Neuronal stem cell (in vitro differentiated cells): ENCODE data around the gene DTNA. TPM values are rescaled to one million over a fixed set of nuclear protein-coding genes. Genes with fewer than 3 reads are reported as not detected.
A peak's percentile ranks its signal among the peaks of the same experiment; 100 is the strongest.

Experiments
- DNase-seq: peaks from one replicate; pipeline ENCODE4 v3.0.0-alpha.2; 2013; ENCODE audit warnings: low spot score
- H2AFZ ChIP-seq: one replicate; pipeline ENCODE4 v1.6.1; 2013; ENCODE audit warnings: mild to moderate bottlenecking, low read length, inconsistent platforms
- H2AK5ac ChIP-seq: 2 replicates; pipeline ENCODE4 v1.6.1; 2013; ENCODE audit warnings: low read depth, mild to moderate bottlenecking, inconsistent platforms, low read length, moderate library complexity, mixed read lengths
- H2BK120ac ChIP-seq: 2 replicates; pipeline ENCODE4 v1.6.1; 2013; ENCODE audit warnings: low read depth, mild to moderate bottlenecking, inconsistent platforms, low read length, moderate library complexity, mixed read lengths
- H2BK12ac ChIP-seq: one replicate; pipeline ENCODE4 v1.6.1; 2013; ENCODE audit warnings: low read length, inconsistent platforms
- H2BK15ac ChIP-seq: 2 replicates; pipeline ENCODE4 v1.6.1; 2013; ENCODE audit warnings: mild to moderate bottlenecking, low read length, inconsistent platforms, mixed read lengths
- H2BK5ac ChIP-seq: one replicate; pipeline ENCODE4 v1.6.1; 2013; ENCODE audit warnings: inconsistent platforms, mild to moderate bottlenecking, low read length, moderate library complexity
- H3K14ac ChIP-seq: one replicate; pipeline ENCODE4 v1.6.1; 2013; ENCODE audit warnings: low read length, inconsistent platforms
- H3K18ac ChIP-seq: 2 replicates; pipeline ENCODE4 v1.6.1; 2013; ENCODE audit warnings: low read length, inconsistent platforms
- H3K23ac ChIP-seq: 2 replicates; pipeline ENCODE4 v1.6.1; 2013; ENCODE audit warnings: low read depth, mild to moderate bottlenecking, mixed read lengths, low read length, inconsistent platforms; ENCODE audit not compliant: poor library complexity
- H3K27ac ChIP-seq: replicated peaks from 3 replicates; pipeline ENCODE4 v1.5.1; 2013; ENCODE audit warnings: low read length, inconsistent platforms
- H3K27me3 ChIP-seq, 3 experiments: 2 replicates each; pipeline ENCODE4 v1.6.1; 2013; ENCODE audit warnings: low read length in 3 of 3, mild to moderate bottlenecking in 2 of 3, inconsistent platforms in 1 of 3, low read depth in 1 of 3, mixed read lengths in 1 of 3, moderate library complexity in 1 of 3; ENCODE audit not compliant: control insufficient read depth in 3 of 3, insufficient read depth in 3 of 3
- H3K36me3 ChIP-seq, 2 donors: replicated peaks in 1 of 2; 2 replicates each; pipeline ENCODE4 v1.6.1; 2013; ENCODE audit warnings: low read length in 2 of 2; ENCODE audit not compliant: control insufficient read depth in 2 of 2, insufficient read depth in 2 of 2
- H3K4ac ChIP-seq: 2 replicates; pipeline ENCODE4 v1.6.1; 2013; ENCODE audit warnings: inconsistent platforms, mild to moderate bottlenecking, low read length, moderate library complexity
- H3K4me1 ChIP-seq, 2 donors: 1 replicate in 1 of 2; 2 replicates in 1 of 2; pipeline ENCODE4 v1.6.1; 2013; ENCODE audit warnings: low read length in 2 of 2, low read depth in 1 of 2; ENCODE audit not compliant: control insufficient read depth in 2 of 2, insufficient read depth in 1 of 2
- H3K4me2 ChIP-seq: one replicate; pipeline ENCODE4 v1.6.1; 2013; ENCODE audit warnings: mild to moderate bottlenecking, low read length, inconsistent platforms; ENCODE audit not compliant: insufficient read depth, poor library complexity, severe bottlenecking
- H3K4me3 ChIP-seq, 2 donors: 2 replicates each; pipeline ENCODE4 v1.5.1; 2013; ENCODE audit warnings: low read length in 2 of 2, mild to moderate bottlenecking in 2 of 2, inconsistent platforms in 1 of 2, moderate library complexity in 1 of 2
- H3K79me1 ChIP-seq: one replicate; pipeline ENCODE4 v1.6.1; 2013; ENCODE audit warnings: low read depth, mild to moderate bottlenecking, inconsistent platforms, low read length, moderate library complexity
- H3K9ac ChIP-seq: one replicate; pipeline ENCODE4 v1.6.1; 2013; ENCODE audit warnings: mild to moderate bottlenecking, low read depth, low read length, inconsistent platforms; ENCODE audit not compliant: poor library complexity
- H3K9me3 ChIP-seq, 2 donors: replicated peaks in 1 of 2; 2 replicates each; pipeline versions ENCODE3 to v1.6.1; 2013; ENCODE audit warnings: low read length in 2 of 2, mild to moderate bottlenecking in 2 of 2, inconsistent platforms in 1 of 2, low read depth in 1 of 2, mixed read lengths in 1 of 2, moderate library complexity in 1 of 2; ENCODE audit not compliant: control insufficient read depth in 2 of 2, insufficient read depth in 1 of 2
- H4K8ac ChIP-seq: one replicate; pipeline ENCODE4 v1.6.1; 2013; ENCODE audit warnings: low read depth, mild to moderate bottlenecking, inconsistent platforms, low read length, moderate library complexity
- H4K91ac ChIP-seq: one replicate; pipeline ENCODE4 v1.6.1; 2013; ENCODE audit warnings: low read length, low read depth, mild to moderate bottlenecking, inconsistent platforms; ENCODE audit not compliant: poor library complexity
- WGBS, 2 donors: extraction: QIAGEN DNeasy Blood & Tissue Kit; methylation state at CpG; one replicate each; pipeline ENCODE4 v1.1.7; 2013; ENCODE audit warnings: missing lambda C conversion rate in 2 of 2, mixed read lengths in 1 of 2; ENCODE audit not compliant: insufficient read length in 2 of 2, insufficient replicate concordance in 1 of 2; ENCODE audit errors: extremely low coverage in 2 of 2; 5-methylcytosine and 5-hydroxymethylcytosine counted together
- polyA plus RNA-seq, 2 experiments: library from polyadenylated mRNA; stranded (reverse); fragments of 200-250 nt; gene quantifications; one replicate each; pipeline ENCODE4 v1.2.3, GENCODE V29; 2013

DTNA gene
- 46.3 TPM for polyA plus RNA-seq (2013, experiment 1 of 2)
- 49.3 TPM for polyA plus RNA-seq (2013, experiment 2 of 2)

GRCh38 chr18:34709750-34710441, at the start of gene DTNA:
DTNA (plus strand) TSS chr18:34710298; CDS start chr18:34755977, 45,679 bp downstream.
- Histone ChIP-seq H2BK12ac (no peak within 1 kb of the TSS), H2AFZ (no peak within 1 kb of the TSS), H3K23ac (no peak within 1 kb of the TSS), H3K27me3 (peaks cover 0 to 64% (median 0%) of the 10 kb centered on the region in 3 experiments), H3K4ac (no peak within 1 kb of the TSS), H3K14ac (peak within 1 kb of the TSS; percentile 56), H2BK15ac (no peak within 1 kb of the TSS), H2AK5ac (peak within 1 kb of the TSS; percentile 41), H3K9ac (no peak within 1 kb of the TSS), H3K4me3 (peak within 1 kb of the TSS; percentile 30 to 73), H3K4me1 (peaks cover 5 to 11% of the 10 kb centered on the region in 2 donors), H3K18ac (peak within 1 kb of the TSS; percentile 30), H3K9me3 (no peaks in the 10 kb centered on the region), H2BK120ac (peak within 1 kb of the TSS; percentile 22), H4K8ac (no peak within 1 kb of the TSS), H3K4me2 (peak within 1 kb of the TSS; percentile 71), H3K27ac (peak within 1 kb of the TSS; percentile 64), H3K79me1 (no peaks in the 10 kb centered on the region), H4K91ac (no peak within 1 kb of the TSS), H2BK5ac (no peak within 1 kb of the TSS), H3K36me3 (no peaks in the 10 kb centered on the region)
- DNase-seq, result peak; percentile 63
- no CpG with 5 or more reads among the region's 1 CpG for WGBS, 2 donors

DNA sequence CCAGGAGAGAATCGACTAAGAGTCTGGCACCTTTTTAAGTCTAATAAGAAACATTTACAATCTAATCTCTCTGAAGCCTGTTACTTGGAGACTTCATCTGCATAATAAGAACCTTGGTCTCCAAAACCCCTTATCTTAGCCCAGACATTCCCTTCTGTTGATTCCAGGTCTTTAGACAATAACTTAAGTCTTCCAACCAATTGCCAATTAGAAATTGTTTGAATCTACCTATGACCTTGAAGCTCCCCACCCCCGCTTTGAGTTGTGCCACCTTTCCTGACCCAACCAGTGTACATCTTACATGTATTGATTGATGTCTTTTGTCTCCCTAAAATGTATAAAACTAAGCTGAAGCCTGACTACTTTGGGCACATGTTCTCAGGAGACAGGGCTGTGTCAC, 49.5 kb upstream of the DTNA start:
- Histone ChIP-seq H3K27ac (no peak overlapping the region), H3K18ac (no peak overlapping the region), H3K4ac (no peak overlapping the region), H2AK5ac (no peak overlapping the region), H2BK12ac (no peak overlapping the region), H2BK120ac (no peak overlapping the region), H3K14ac (no peak overlapping the region), H2BK15ac (no peak overlapping the region), H3K79me1 (no peaks in the 10 kb centered on the region), H3K9me3 (no peaks in the 10 kb centered on the region), H3K9ac (no peak overlapping the region), H4K91ac (no peak overlapping the region), H3K4me1 (peaks cover 12 to 14% of the 10 kb centered on the region in 2 donors), H3K23ac (no peak overlapping the region), H4K8ac (no peak overlapping the region), H3K36me3 (no peaks in the 10 kb centered on the region), H3K27me3 (no peaks in the 10 kb centered on the region), H3K4me2 (no peak overlapping the region), H3K4me3 (no peak overlapping the region), H2AFZ (peak overlapping the region; percentile 75), H2BK5ac (no peak overlapping the region)
- DNase-seq, result no peak
- WGBS, 2 donors, result no CpG with 5 or more reads among the region's 2 CpGs

GRCh38 chr18:34661464-34662087, 48.5 kb upstream of the DTNA start:
- no peak overlapping the region for H4K91ac ChIP-seq
- H3K36me3 ChIP-seq, result no peaks in the 10 kb centered on the region
- no peaks in the 10 kb centered on the region for H3K27me3 ChIP-seq
- H3K4ac ChIP-seq, result no peak overlapping the region
- H2AFZ ChIP-seq, result no peak overlapping the region
- no peaks in the 10 kb centered on the region for H3K79me1 ChIP-seq
- H3K4me3 ChIP-seq, result no peak overlapping the region
- H3K18ac ChIP-seq, result no peak overlapping the region
- peaks cover 12 to 14% of the 10 kb centered on the region in 2 donors for H3K4me1 ChIP-seq
- 100% methylated on average over 1 of the region's 4 CpGs; no CpG with 5 or more reads in 1 of the 2 donors for WGBS, 2 donors
- peak; percentile 61 for DNase-seq
- H4K8ac ChIP-seq, result no peak overlapping the region
- H3K14ac ChIP-seq, result no peak overlapping the region
- no peak overlapping the region for H3K9ac ChIP-seq
- no peak overlapping the region for H2AK5ac ChIP-seq
- no peak overlapping the region for H2BK12ac ChIP-seq
- H3K9me3 ChIP-seq, result no peaks in the 10 kb centered on the region
- no peak overlapping the region for H2BK5ac ChIP-seq
- H3K4me2 ChIP-seq, result no peak overlapping the region
- H2BK120ac ChIP-seq, result no peak overlapping the region
- H2BK15ac ChIP-seq, result no peak overlapping the region
- H3K27ac ChIP-seq, result no peak overlapping the region
- no peak overlapping the region for H3K23ac ChIP-seq

DNA sequence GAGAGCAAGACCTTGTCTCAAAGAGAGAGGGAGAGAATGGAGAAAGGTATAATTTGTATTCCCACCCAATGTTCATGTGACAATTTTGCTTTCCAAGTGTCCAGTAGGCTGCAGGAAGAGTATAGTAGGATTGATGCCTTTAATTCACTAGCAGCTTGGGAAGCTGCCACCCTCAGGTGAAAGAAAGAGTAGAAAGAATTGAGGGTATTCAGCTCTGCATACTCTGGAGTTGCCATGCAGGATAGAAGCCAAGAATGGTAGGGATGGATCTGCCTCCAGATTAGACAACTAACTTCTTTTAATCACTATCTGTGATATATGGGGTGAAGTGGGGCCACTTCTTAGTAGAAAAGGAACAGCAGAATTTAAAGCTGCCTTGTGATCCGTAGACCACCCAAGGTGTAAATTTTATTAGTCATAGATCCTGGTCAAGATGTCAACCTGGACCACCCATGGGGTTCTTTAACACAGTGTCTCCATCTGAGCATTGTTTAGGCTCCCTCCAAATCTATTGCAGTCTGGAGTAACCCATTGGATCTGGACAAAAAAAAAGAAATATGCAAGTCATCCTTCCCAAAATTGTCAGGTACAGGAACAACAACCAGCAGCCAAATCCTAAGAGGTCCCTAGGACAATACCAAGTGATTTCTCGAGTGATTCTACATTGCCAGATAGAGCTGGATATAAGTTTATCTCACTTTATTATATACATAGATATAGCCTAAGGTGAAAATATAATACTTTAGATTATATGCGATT, 33.1 kb upstream of the DTNA start:
- Histone ChIP-seq H3K79me1 (no peaks in the 10 kb centered on the region), H3K14ac (no peak overlapping the region), H2BK5ac (no peak overlapping the region), H3K36me3 (no peaks in the 10 kb centered on the region), H3K4me1 (no peaks in the 10 kb centered on the region), H2BK120ac (no peak overlapping the region), H4K91ac (no peak overlapping the region), H3K27me3 (peaks cover 0 to 4% (median 0%) of the 10 kb centered on the region in 3 experiments), H2BK12ac (no peak overlapping the region), H3K27ac (no peak overlapping the region), H3K4me3 (no peak overlapping the region), H3K9ac (no peak overlapping the region), H3K23ac (no peak overlapping the region), H3K4me2 (no peak overlapping the region), H2AK5ac (no peak overlapping the region), H2AFZ (no peak overlapping the region), H3K4ac (no peak overlapping the region), H2BK15ac (no peak overlapping the region), H4K8ac (no peak overlapping the region), H3K9me3 (no peaks in the 10 kb centered on the region), H3K18ac (no peak overlapping the region)
- no peak for DNase-seq
- WGBS, 2 donors, result no CpG with 5 or more reads among the region's 3 CpGs
